IMR-90 (cell line): ENCODE results near the gene BCAS1.

Experiments used
- CEBPB ChIP-seq: IDR thresholded peaks from 2 replicates; pipeline ENCODE4 v1.6.1; 2012; ENCODE audit warnings: low read depth, low read length, improper control_type of control experiment
- CTCF ChIP-seq: conservative IDR thresholded peaks from 2 replicates; pipeline ENCODE4 v1.5.1; 2012; ENCODE audit warnings: mild to moderate bottlenecking, low read depth, low read length, improper control_type of control experiment
- FOS ChIP-seq: fragments of 150-350 bp; IDR thresholded peaks from 2 replicates; pipeline ENCODE4 v1.6.1; 2016; ENCODE audit warnings: low read depth, low read length
- MAFK ChIP-seq: IDR thresholded peaks from 2 replicates; pipeline ENCODE4 v1.6.1; 2012; ENCODE audit warnings: low read depth, low read length, improper control_type of control experiment
- MAZ ChIP-seq: IDR thresholded peaks from 2 replicates; pipeline ENCODE4 v1.6.1; 2012; ENCODE audit warnings: low read depth, mild to moderate bottlenecking, low read length, improper control_type of control experiment, moderate library complexity, borderline replicate concordance
- MXI1 ChIP-seq: IDR thresholded peaks from 2 replicates; pipeline ENCODE4 v1.6.1; 2012; ENCODE audit warnings: low read depth, mild to moderate bottlenecking, low read length, moderate library complexity, borderline replicate concordance
- NFE2L2 ChIP-seq: fragments of 150-350 bp; IDR thresholded peaks from 2 replicates; pipeline ENCODE4 v1.6.1; 2016; ENCODE audit warnings: low read depth, mild to moderate bottlenecking, low read length
- POLR2A ChIP-seq: IDR thresholded peaks from 2 replicates; pipeline ENCODE4 v1.6.1; 2012; ENCODE audit warnings: mild to moderate bottlenecking, low read depth, low read length
- RAD21 ChIP-seq: IDR thresholded peaks from 2 replicates; pipeline ENCODE4 v1.6.1; 2012; ENCODE audit warnings: low read length, improper control_type of control experiment
- RCOR1 ChIP-seq: IDR thresholded peaks from 2 replicates; pipeline ENCODE4 v1.6.1; 2012; ENCODE audit warnings: mild to moderate bottlenecking, low read length, improper control_type of control experiment; ENCODE audit not compliant: insufficient replicate concordance
- RFX5 ChIP-seq: IDR thresholded peaks from 2 replicates; pipeline ENCODE4 v1.8.0; 2012; ENCODE audit warnings: low read depth, mild to moderate bottlenecking, low read length, moderate library complexity
- USF2 ChIP-seq: fragments of 150-350 bp; IDR thresholded peaks from 2 replicates; pipeline ENCODE4 v1.6.1; 2017; ENCODE audit warnings: mild to moderate bottlenecking, antibody characterized with exemption, low read length, low read depth
- TF ChIP-seq, protein P1 (sequence below): fragments of 150-350 bp; IDR thresholded peaks from 2 replicates; pipeline ENCODE4 v1.6.1; 2016; ENCODE audit warnings: low read depth, mild to moderate bottlenecking, low read length, moderate library complexity, borderline replicate concordance

- TF ChIP-seq RFX5 (no peak), CTCF (no peak), MAZ (no peak), NFE2L2 (no peak), POLR2A (no peak), MAFK (no peak), RAD21 (no peak), RCOR1 (no peak), MXI1 (no peak), USF2 (no peak), CEBPB (no peak), FOS (no peak)
- TF ChIP-seq, protein P1, sequence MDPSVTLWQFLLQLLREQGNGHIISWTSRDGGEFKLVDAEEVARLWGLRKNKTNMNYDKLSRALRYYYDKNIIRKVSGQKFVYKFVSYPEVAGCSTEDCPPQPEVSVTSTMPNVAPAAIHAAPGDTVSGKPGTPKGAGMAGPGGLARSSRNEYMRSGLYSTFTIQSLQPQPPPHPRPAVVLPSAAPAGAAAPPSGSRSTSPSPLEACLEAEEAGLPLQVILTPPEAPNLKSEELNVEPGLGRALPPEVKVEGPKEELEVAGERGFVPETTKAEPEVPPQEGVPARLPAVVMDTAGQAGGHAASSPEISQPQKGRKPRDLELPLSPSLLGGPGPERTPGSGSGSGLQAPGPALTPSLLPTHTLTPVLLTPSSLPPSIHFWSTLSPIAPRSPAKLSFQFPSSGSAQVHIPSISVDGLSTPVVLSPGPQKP: no peak
Observed at GRCh38 chr20:54011346-54011745, 59.0 kb downstream of the BCAS1 start.
